ENCODE data around the gene HIRIP3.

DNA sequence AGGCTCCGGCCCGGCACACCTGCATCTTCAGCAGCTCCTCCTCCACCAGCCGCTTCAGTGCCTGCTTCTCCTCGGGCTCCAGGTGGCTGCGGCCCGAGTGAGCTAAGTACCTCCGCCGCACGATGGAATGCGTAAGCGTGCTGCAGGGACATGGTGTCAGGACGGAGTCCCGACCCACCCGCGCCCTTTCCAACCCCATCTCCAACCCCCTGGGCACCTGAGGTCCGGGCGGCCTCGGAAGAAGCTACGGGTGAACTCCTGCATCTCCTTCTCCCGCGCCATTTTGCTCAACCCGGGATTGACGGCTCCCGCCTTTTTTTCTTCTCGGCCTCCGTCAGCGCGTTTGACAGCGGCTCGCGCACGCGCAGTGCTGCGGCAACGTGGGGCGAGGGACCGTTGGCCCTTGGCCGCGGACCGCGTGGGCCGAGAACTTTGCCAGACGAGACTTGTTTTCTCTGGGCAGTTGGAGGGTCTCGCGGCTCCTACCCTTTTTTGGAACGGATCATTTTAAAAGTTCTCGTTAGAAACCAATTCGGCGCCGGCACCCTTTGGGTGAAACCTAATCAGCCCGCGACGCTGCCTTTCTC is at the start of gene HIRIP3:
- TF ChIP-seq EZH2 (IDR thresholded peaks at IDR 0.05; ENCODE audit: low read depth, unreplicated experiment) (no peak), POLR2AphosphoS5 (IDR thresholded peaks at IDR 0.05; ENCODE audit: low read depth) (peak; percentile 61), EZH2phosphoT487 (IDR thresholded peaks at IDR 0.05; ENCODE audit: unreplicated experiment) (no peak), ZNF114 (CRISPR knock-in tag; IDR thresholded peaks at IDR 0.05) (no peak), NANOG (IDR thresholded peaks at IDR 0.05; ENCODE audit: borderline replicate concordance) (no peak), ZNF331 (CRISPR knock-in tag; IDR thresholded peaks at IDR 0.05; ENCODE audit: low read depth) (no peak), JUNB (IDR thresholded peaks at IDR 0.05; ENCODE audit: unreplicated experiment) (no peak), CREB1 (CRISPR knock-in tag; IDR thresholded peaks at IDR 0.05; ENCODE audit: low read depth) (no peak), STAT1 (IDR thresholded peaks at IDR 0.05; ENCODE audit: unreplicated experiment) (no peak)
- TF ChIP-seq, protein P1, sequence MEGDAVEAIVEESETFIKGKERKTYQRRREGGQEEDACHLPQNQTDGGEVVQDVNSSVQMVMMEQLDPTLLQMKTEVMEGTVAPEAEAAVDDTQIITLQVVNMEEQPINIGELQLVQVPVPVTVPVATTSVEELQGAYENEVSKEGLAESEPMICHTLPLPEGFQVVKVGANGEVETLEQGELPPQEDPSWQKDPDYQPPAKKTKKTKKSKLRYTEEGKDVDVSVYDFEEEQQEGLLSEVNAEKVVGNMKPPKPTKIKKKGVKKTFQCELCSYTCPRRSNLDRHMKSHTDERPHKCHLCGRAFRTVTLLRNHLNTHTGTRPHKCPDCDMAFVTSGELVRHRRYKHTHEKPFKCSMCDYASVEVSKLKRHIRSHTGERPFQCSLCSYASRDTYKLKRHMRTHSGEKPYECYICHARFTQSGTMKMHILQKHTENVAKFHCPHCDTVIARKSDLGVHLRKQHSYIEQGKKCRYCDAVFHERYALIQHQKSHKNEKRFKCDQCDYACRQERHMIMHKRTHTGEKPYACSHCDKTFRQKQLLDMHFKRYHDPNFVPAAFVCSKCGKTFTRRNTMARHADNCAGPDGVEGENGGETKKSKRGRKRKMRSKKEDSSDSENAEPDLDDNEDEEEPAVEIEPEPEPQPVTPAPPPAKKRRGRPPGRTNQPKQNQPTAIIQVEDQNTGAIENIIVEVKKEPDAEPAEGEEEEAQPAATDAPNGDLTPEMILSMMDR (conservative IDR thresholded peaks at IDR 0.05; ENCODE audit: low read depth in 2 of 2): no peak
- TF ChIP-seq, protein P2, sequence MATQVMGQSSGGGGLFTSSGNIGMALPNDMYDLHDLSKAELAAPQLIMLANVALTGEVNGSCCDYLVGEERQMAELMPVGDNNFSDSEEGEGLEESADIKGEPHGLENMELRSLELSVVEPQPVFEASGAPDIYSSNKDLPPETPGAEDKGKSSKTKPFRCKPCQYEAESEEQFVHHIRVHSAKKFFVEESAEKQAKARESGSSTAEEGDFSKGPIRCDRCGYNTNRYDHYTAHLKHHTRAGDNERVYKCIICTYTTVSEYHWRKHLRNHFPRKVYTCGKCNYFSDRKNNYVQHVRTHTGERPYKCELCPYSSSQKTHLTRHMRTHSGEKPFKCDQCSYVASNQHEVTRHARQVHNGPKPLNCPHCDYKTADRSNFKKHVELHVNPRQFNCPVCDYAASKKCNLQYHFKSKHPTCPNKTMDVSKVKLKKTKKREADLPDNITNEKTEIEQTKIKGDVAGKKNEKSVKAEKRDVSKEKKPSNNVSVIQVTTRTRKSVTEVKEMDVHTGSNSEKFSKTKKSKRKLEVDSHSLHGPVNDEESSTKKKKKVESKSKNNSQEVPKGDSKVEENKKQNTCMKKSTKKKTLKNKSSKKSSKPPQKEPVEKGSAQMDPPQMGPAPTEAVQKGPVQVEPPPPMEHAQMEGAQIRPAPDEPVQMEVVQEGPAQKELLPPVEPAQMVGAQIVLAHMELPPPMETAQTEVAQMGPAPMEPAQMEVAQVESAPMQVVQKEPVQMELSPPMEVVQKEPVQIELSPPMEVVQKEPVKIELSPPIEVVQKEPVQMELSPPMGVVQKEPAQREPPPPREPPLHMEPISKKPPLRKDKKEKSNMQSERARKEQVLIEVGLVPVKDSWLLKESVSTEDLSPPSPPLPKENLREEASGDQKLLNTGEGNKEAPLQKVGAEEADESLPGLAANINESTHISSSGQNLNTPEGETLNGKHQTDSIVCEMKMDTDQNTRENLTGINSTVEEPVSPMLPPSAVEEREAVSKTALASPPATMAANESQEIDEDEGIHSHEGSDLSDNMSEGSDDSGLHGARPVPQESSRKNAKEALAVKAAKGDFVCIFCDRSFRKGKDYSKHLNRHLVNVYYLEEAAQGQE (IDR thresholded peaks at IDR 0.05; ENCODE audit: unreplicated experiment): no peak
- TF ChIP-seq, protein P3, sequence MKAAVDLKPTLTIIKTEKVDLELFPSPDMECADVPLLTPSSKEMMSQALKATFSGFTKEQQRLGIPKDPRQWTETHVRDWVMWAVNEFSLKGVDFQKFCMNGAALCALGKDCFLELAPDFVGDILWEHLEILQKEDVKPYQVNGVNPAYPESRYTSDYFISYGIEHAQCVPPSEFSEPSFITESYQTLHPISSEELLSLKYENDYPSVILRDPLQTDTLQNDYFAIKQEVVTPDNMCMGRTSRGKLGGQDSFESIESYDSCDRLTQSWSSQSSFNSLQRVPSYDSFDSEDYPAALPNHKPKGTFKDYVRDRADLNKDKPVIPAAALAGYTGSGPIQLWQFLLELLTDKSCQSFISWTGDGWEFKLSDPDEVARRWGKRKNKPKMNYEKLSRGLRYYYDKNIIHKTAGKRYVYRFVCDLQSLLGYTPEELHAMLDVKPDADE (IDR thresholded peaks at IDR 0.05): no peak
- TF ChIP-seq, protein P4, sequence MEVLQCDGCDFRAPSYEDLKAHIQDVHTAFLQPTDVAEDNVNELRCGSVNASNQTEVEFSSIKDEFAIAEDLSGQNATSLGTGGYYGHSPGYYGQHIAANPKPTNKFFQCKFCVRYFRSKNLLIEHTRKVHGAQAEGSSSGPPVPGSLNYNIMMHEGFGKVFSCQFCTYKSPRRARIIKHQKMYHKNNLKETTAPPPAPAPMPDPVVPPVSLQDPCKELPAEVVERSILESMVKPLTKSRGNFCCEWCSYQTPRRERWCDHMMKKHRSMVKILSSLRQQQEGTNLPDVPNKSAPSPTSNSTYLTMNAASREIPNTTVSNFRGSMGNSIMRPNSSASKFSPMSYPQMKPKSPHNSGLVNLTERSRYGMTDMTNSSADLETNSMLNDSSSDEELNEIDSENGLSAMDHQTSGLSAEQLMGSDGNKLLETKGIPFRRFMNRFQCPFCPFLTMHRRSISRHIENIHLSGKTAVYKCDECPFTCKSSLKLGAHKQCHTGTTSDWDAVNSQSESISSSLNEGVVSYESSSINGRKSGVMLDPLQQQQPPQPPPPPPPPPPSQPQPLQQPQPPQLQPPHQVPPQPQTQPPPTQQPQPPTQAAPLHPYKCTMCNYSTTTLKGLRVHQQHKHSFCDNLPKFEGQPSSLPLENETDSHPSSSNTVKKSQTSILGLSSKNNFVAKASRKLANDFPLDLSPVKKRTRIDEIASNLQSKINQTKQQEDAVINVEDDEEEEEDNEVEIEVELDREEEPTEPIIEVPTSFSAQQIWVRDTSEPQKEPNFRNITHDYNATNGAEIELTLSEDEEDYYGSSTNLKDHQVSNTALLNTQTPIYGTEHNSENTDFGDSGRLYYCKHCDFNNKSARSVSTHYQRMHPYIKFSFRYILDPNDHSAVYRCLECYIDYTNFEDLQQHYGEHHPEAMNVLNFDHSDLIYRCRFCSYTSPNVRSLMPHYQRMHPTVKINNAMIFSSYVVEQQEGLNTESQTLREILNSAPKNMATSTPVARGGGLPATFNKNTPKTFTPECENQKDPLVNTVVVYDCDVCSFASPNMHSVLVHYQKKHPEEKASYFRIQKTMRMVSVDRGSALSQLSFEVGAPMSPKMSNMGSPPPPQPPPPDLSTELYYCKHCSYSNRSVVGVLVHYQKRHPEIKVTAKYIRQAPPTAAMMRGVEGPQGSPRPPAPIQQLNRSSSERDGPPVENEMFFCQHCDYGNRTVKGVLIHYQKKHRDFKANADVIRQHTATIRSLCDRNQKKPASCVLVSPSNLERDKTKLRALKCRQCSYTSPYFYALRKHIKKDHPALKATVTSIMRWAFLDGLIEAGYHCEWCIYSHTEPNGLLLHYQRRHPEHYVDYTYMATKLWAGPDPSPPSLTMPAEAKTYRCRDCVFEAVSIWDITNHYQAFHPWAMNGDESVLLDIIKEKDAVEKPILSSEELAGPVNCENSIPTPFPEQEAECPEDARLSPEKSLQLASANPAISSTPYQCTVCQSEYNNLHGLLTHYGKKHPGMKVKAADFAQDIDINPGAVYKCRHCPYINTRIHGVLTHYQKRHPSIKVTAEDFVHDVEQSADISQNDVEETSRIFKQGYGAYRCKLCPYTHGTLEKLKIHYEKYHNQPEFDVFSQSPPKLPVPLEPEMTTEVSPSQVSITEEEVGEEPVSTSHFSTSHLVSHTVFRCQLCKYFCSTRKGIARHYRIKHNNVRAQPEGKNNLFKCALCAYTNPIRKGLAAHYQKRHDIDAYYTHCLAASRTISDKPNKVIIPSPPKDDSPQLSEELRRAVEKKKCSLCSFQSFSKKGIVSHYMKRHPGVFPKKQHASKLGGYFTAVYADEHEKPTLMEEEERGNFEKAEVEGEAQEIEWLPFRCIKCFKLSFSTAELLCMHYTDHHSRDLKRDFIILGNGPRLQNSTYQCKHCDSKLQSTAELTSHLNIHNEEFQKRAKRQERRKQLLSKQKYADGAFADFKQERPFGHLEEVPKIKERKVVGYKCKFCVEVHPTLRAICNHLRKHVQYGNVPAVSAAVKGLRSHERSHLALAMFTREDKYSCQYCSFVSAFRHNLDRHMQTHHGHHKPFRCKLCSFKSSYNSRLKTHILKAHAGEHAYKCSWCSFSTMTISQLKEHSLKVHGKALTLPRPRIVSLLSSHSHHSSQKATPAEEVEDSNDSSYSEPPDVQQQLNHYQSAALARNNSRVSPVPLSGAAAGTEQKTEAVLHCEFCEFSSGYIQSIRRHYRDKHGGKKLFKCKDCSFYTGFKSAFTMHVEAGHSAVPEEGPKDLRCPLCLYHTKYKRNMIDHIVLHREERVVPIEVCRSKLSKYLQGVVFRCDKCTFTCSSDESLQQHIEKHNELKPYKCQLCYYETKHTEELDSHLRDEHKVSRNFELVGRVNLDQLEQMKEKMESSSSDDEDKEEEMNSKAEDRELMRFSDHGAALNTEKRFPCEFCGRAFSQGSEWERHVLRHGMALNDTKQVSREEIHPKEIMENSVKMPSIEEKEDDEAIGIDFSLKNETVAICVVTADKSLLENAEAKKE (CRISPR knock-in tag; IDR thresholded peaks at IDR 0.05): no peak

Data from GM23338 (cell line).